H1 (cell line): ENCODE data around the gene FSTL4. TPM values are rescaled to one million over a fixed set of nuclear protein-coding genes. Genes with fewer than 3 reads are reported as not detected.

Experiments
- CTCF ChIA-PET: fragments of 300-600 bp; sonication (Branson Sonifier 250); formaldehyde crosslinking; loops from one replicate; lab custom pipeline; 2021; ENCODE audit not compliant: partially characterized antibody; lab: Charles Lee
- POLR2A ChIA-PET: fragments of 300-600 bp; sonication (Branson Sonifier 250); formaldehyde crosslinking; loops from one replicate; lab custom pipeline; 2021; ENCODE audit warnings: inconsistent platforms; ENCODE audit not compliant: partially characterized antibody; lab: Charles Lee
- DNase-seq, 2 experiments: peaks; one replicate each; pipeline versions ENCODE4 v3.0.0 to v3.0.0-alpha.2; 2010 to 2022; ENCODE audit warnings: low spot score in 2 of 2, low read depth in 1 of 2, mixed read lengths in 1 of 2
- FAIRE-seq: peaks from 2 replicates; lab custom pipeline; 2011; peaks lifted over from hg19 to GRCh38; lab: Jason Lieb, UNC
- H2AFZ ChIP-seq: 2 replicates; pipeline ENCODE4 v1.8.1; 2012; ENCODE audit warnings: low read length, inconsistent platforms
- H2AK5ac ChIP-seq: 2 replicates; pipeline ENCODE4 v1.6.1; 2013; ENCODE audit warnings: low read depth, low read length
- H2BK120ac ChIP-seq: replicated peaks from 2 replicates; pipeline ENCODE3; 2013; ENCODE audit warnings: low read depth, low read length, inconsistent platforms
- H2BK12ac ChIP-seq: 2 replicates; pipeline ENCODE4 v1.6.1; 2013; ENCODE audit warnings: low read depth, low read length
- H2BK15ac ChIP-seq: 2 replicates; pipeline ENCODE4 v1.6.1; 2013; ENCODE audit warnings: low read length
- H2BK20ac ChIP-seq: 2 replicates; pipeline ENCODE4 v1.6.1; 2013; ENCODE audit warnings: low read length
- H2BK5ac ChIP-seq: 2 replicates; pipeline ENCODE4 v1.6.1; 2013; ENCODE audit warnings: low read depth, low read length
- H3K14ac ChIP-seq: 2 replicates; pipeline ENCODE4 v1.6.1; 2013; ENCODE audit warnings: inconsistent platforms; ENCODE audit not compliant: insufficient read length
- H3K18ac ChIP-seq: 2 replicates; pipeline ENCODE4 v1.6.1; 2013; ENCODE audit warnings: low read length; ENCODE audit errors: extremely low read depth
- H3K23ac ChIP-seq: 2 replicates; pipeline ENCODE4 v1.6.1; 2013; ENCODE audit warnings: inconsistent platforms; ENCODE audit not compliant: insufficient read length
- H3K23me2 ChIP-seq: 2 replicates; pipeline ENCODE4 v1.6.1; 2013; ENCODE audit warnings: low read depth, low read length
- H3K27ac ChIP-seq: 2 replicates; pipeline ENCODE4 v1.6.1; 2011; ENCODE audit warnings: low read depth, low read length, inconsistent platforms
- H3K27me3 ChIP-seq, 4 experiments: replicated peaks in 1 of 4; 1 replicate in 1 of 4; 2 replicates in 3 of 4; pipeline versions ENCODE4 v1.6.1 to v1.8.1; 2011 to 2013; ENCODE audit warnings: low read length in 3 of 4, mild to moderate bottlenecking in 3 of 4, inconsistent platforms in 2 of 4, mixed read lengths in 2 of 4, moderate library complexity in 1 of 4; ENCODE audit not compliant: control insufficient read depth in 3 of 4, insufficient read depth in 3 of 4; ENCODE audit errors: extremely low read depth in 1 of 4
- H3K36me3 ChIP-seq, 4 experiments: 2 replicates each; pipeline versions ENCODE4 v1.6.1 to v1.8.1; 2011 to 2013; ENCODE audit warnings: mild to moderate bottlenecking in 4 of 4, low read length in 3 of 4, moderate library complexity in 2 of 4, control low read depth in 1 of 4, inconsistent platforms in 1 of 4; ENCODE audit not compliant: insufficient read depth in 4 of 4, control insufficient read depth in 2 of 4
- H3K4ac ChIP-seq: replicated peaks from 2 replicates; pipeline ENCODE3; 2013; ENCODE audit warnings: low read length, low read depth, mixed read lengths, inconsistent platforms; ENCODE audit not compliant: insufficient read length
- H3K4me1 ChIP-seq, 4 experiments: replicated peaks in 1 of 4; 1 replicate in 1 of 4; 2 replicates in 3 of 4; pipeline versions ENCODE4 v1.6.1 to v1.8.1; 2011 to 2013; ENCODE audit warnings: low read length in 3 of 4, inconsistent platforms in 2 of 4, mixed read lengths in 1 of 4; ENCODE audit not compliant: insufficient read depth in 4 of 4, control insufficient read depth in 3 of 4
- H3K4me2 ChIP-seq, 2 experiments: 2 replicates each; pipeline versions ENCODE4 v1.6.1 to v1.8.1; 2011 to 2013; ENCODE audit warnings: low read depth in 2 of 2, low read length in 2 of 2, control low read depth in 1 of 2, inconsistent platforms in 1 of 2, mild to moderate bottlenecking in 1 of 2; ENCODE audit not compliant: insufficient read depth in 1 of 2
- H3K4me3 ChIP-seq, 4 experiments: fragments of 200-600, 300-600 bp in 1 of 4; sonication (generic), shearing (Covaris generic), sonication (Bioruptor Twin) in 1 of 4; 2 replicates each; pipeline versions ENCODE4 v1.5.1 to v1.8.1; 2011 to 2016; ENCODE audit warnings: low read length in 4 of 4, low read depth in 3 of 4, control low read depth in 2 of 4, inconsistent platforms in 2 of 4, mild to moderate bottlenecking in 2 of 4, mixed read lengths in 1 of 4, moderate library complexity in 1 of 4; ENCODE audit not compliant: insufficient read depth in 2 of 4; ENCODE audit errors: extremely low read depth in 1 of 4
- H3K56ac ChIP-seq: replicated peaks from 2 replicates; pipeline ENCODE3; 2013; ENCODE audit warnings: low read depth, mild to moderate bottlenecking, mixed read lengths, low read length, inconsistent platforms; ENCODE audit not compliant: insufficient read length
- H3K79me1 ChIP-seq: 2 replicates; pipeline ENCODE4 v1.6.1; 2013; ENCODE audit warnings: low read depth, low read length, control low read depth
- H3K79me2 ChIP-seq, 2 experiments: 2 replicates each; pipeline versions ENCODE4 v1.6.1 to v1.8.1; 2012 to 2013; ENCODE audit warnings: low read length in 2 of 2, mild to moderate bottlenecking in 2 of 2, inconsistent platforms in 1 of 2; ENCODE audit not compliant: insufficient read depth in 2 of 2, control insufficient read depth in 1 of 2
- H3K9ac ChIP-seq, 4 experiments: replicated peaks in 1 of 4; 1 replicate in 1 of 4; 2 replicates in 3 of 4; pipeline versions ENCODE4 v1.6.1 to v1.8.1; 2011 to 2013; ENCODE audit warnings: low read depth in 3 of 4, low read length in 3 of 4, control low read depth in 2 of 4, mild to moderate bottlenecking in 2 of 4, moderate library complexity in 2 of 4, inconsistent platforms in 1 of 4; ENCODE audit errors: extremely low read depth in 1 of 4
- H3K9me3 ChIP-seq, 2 experiments: 2 replicates each; pipeline versions ENCODE4 v1.6.1 to v1.8.1; 2012 to 2013; ENCODE audit warnings: mild to moderate bottlenecking in 2 of 2, moderate library complexity in 2 of 2, control low read depth in 1 of 2, inconsistent platforms in 1 of 2, low read depth in 1 of 2, low read length in 1 of 2, mixed read lengths in 1 of 2; ENCODE audit not compliant: insufficient read depth in 2 of 2
- H4K20me1 ChIP-seq, 2 experiments: replicated peaks in 1 of 2; 2 replicates each; pipeline versions ENCODE3 to v1.8.1; 2011 to 2013; ENCODE audit warnings: inconsistent platforms in 2 of 2, low read length in 2 of 2, mild to moderate bottlenecking in 1 of 2; ENCODE audit not compliant: insufficient read depth in 2 of 2, control insufficient read depth in 1 of 2
- H4K5ac ChIP-seq: 2 replicates; pipeline ENCODE4 v1.6.1; 2013; ENCODE audit warnings: low read length, low read depth, mixed read lengths, inconsistent platforms; ENCODE audit not compliant: insufficient read length
- H4K8ac ChIP-seq: 2 replicates; pipeline ENCODE4 v1.8.0; 2013; ENCODE audit warnings: mild to moderate bottlenecking, moderate library complexity, low read length, inconsistent platforms; ENCODE audit not compliant: insufficient read depth; ENCODE audit errors: extremely low read depth
- H4K91ac ChIP-seq: replicated peaks from 2 replicates; pipeline ENCODE3; 2013; ENCODE audit warnings: low read length, mixed read lengths, inconsistent platforms; ENCODE audit not compliant: insufficient read length
- ATF3 ChIP-seq: IDR thresholded peaks from 2 replicates; pipeline ENCODE4 v1.6.1; 2011; ENCODE audit warnings: low read depth, mild to moderate bottlenecking, low read length; ENCODE audit not compliant: insufficient read depth
- CREB1 ChIP-seq: IDR thresholded peaks from 2 replicates; pipeline ENCODE4 v1.6.1; 2012; ENCODE audit warnings: inconsistent platforms
- GTF2F1 ChIP-seq: IDR thresholded peaks from 2 replicates; pipeline ENCODE4 v1.6.1; 2012; ENCODE audit warnings: low read depth, low read length, improper control_type of control experiment, borderline replicate concordance
- HDAC2 ChIP-seq, 2 experiments: fragments of 300-600 bp in 1 of 2; sonication (generic) in 1 of 2; IDR thresholded peaks; 2 replicates each; pipeline ENCODE4 v1.6.1; 2011 to 2012; ENCODE audit warnings: low read depth in 2 of 2, low read length in 2 of 2, mild to moderate bottlenecking in 2 of 2, moderate library complexity in 2 of 2, borderline replicate concordance in 1 of 2, inconsistent platforms in 1 of 2
- MAFK ChIP-seq: IDR thresholded peaks from 2 replicates; pipeline ENCODE4 v1.6.1; 2012; ENCODE audit warnings: low read depth, mild to moderate bottlenecking, improper control_type of control experiment, low read length
- NRF1 ChIP-seq: IDR thresholded peaks from 2 replicates; pipeline ENCODE4 v1.6.1; 2011; ENCODE audit warnings: mild to moderate bottlenecking, low read depth, low read length, improper control_type of control experiment
- POLR2A ChIP-seq, 2 experiments: IDR thresholded peaks; 1 replicate in 1 of 2; 2 replicates in 1 of 2; pipeline ENCODE4 v1.6.1; 2011; ENCODE audit warnings: low read depth in 2 of 2, low read length in 2 of 2, mild to moderate bottlenecking in 2 of 2; ENCODE audit errors: control extremely low read depth in 1 of 2
- POU5F1 ChIP-seq: IDR thresholded peaks from 2 replicates; pipeline ENCODE4 v1.6.1; 2011; ENCODE audit warnings: low read depth, mild to moderate bottlenecking, low read length, moderate library complexity
- RNF2 ChIP-seq: fragments of 200-900, 300-1000 bp; sonication (generic); IDR thresholded peaks from 2 replicates; pipeline ENCODE4 v1.7.1; 2016; ENCODE audit warnings: borderline replicate concordance, low read depth, mild to moderate bottlenecking, antibody characterized with exemption, low read length; ENCODE audit not compliant: poor library complexity, severe bottlenecking; ENCODE audit errors: missing control alignments
- RXRA ChIP-seq: IDR thresholded peaks from 2 replicates; pipeline ENCODE4 v1.6.1; 2011; ENCODE audit warnings: low read depth, mild to moderate bottlenecking, low read length, moderate library complexity; ENCODE audit not compliant: insufficient read depth
- SAP30 ChIP-seq: fragments of 300-600 bp; sonication (generic); IDR thresholded peaks from 2 replicates; pipeline ENCODE4 v1.7.1; 2012; ENCODE audit warnings: low read length, moderate library complexity, mild to moderate bottlenecking, inconsistent platforms; ENCODE audit not compliant: insufficient read depth, insufficient replicate concordance
- TCF12 ChIP-seq: IDR thresholded peaks from 2 replicates; pipeline ENCODE4 v1.6.1; 2011; ENCODE audit warnings: low read depth, mild to moderate bottlenecking, low read length
- WGBS, 2 experiments: shearing (Covaris generic) in 1 of 2; methylation state at CpG; one replicate each; pipeline versions ENCODE4 v1.1.6 to v1.1.7; 2013 to 2015; ENCODE audit warnings: low lambda C conversion rate in 2 of 2, mixed read lengths in 2 of 2, inconsistent platforms in 1 of 2, low coverage in 1 of 2, missing lambda C conversion rate in 1 of 2; ENCODE audit not compliant: insufficient replicate concordance in 2 of 2, insufficient coverage in 1 of 2, insufficient read length in 1 of 2; ENCODE audit errors: extremely low coverage in 1 of 2, missing lambda C conversion rate in 1 of 2; 5-methylcytosine and 5-hydroxymethylcytosine counted together
- polyA plus RNA-seq, 7 experiments: library from polyadenylated mRNA; depleted of rRNA in 3 of 7; stranded (reverse) in 5 of 7; unstranded in 2 of 7; fragments of >200 nt in 5 of 7; fragments of 200-250 nt in 2 of 7; gene quantifications; 1 replicate in 5 of 7; 2 replicates in 1 of 7; 4 replicates in 1 of 7; pipeline versions ENCODE4 v1.2.1 to v1.2.3, GENCODE V29; 2011 to 2013; ENCODE audit warnings: missing spikeins in 2 of 7, mixed read lengths in 2 of 7
- total RNA-seq: library from RNA; stranded (reverse); fragmentation: NEBNext Ultra II Directional; extraction: Animal tissue kit (Norgen Biotek cat#: 25700); gene quantifications from 2 replicates; pipeline ENCODE4 v1.2.1, GENCODE V29; 2021

The FSTL4 gene
- total and polyA plus RNA-seq, 2 of the 8 experiments (the other 6 are each of a cell fraction or from before 2014, with no cell fraction given) = 3.1 to 4.1 TPM

GRCh38 chr5:133356396-133356983 is 255.9 kb downstream of the FSTL4 start:
- Histone ChIP-seq H3K36me3 (no peaks in the 10 kb centered on the region), H2BK120ac (no peak overlapping the region), H4K8ac (0 out of 2 replicates have a peak overlapping the region, but pooled peaks have one; percentile 21), H3K4me2 (no peak overlapping the region), H4K20me1 (no peaks in the 10 kb centered on the region), H3K9ac (no peak overlapping the region), H3K23ac (no peak overlapping the region), H2BK20ac (no peak overlapping the region), H2BK12ac (no peak overlapping the region), H2BK5ac (0 out of 2 replicates have a peak overlapping the region, but pooled peaks have one; percentile 28), H3K4me3 (no peak overlapping the region), H3K9me3 (no peaks in the 10 kb centered on the region), H3K79me1 (no peaks in the 10 kb centered on the region), H2AFZ (no peak overlapping the region), H3K14ac (no peak overlapping the region), H3K27me3 (no peaks in the 10 kb centered on the region), H3K23me2 (no peaks in the 10 kb centered on the region), H2AK5ac (0 out of 2 replicates have a peak overlapping the region, but pooled peaks have one; percentile 34), H4K5ac (no peak overlapping the region), H3K79me2 (no peaks in the 10 kb centered on the region), H3K56ac (no peak overlapping the region), H3K4me1 (peaks cover 0 to 6% (median 3%) of the 10 kb centered on the region in 4 experiments; a peak in 5 of 7 replicates), H3K18ac (no peak overlapping the region), H2BK15ac (no peak overlapping the region), H4K91ac (no peak overlapping the region), H3K27ac (no peak overlapping the region), H3K4ac (no peak overlapping the region)
- POLR2A ChIA-PET = no interaction called here
- FAIRE-seq = no peak
- CTCF ChIA-PET = interaction anchor here (0.8 to 2.0 kb wide), 7 partner anchors 9 to 104 kb away, joined by 3 to 13 read pairs (median 3); no protein-coding TSS in a partner anchor
- WGBS, 2 experiments = 88% methylated on average over 4 of the region's 5 CpGs; no CpG with 5 or more reads in 1 of the 2 experiments
- DNase-seq = no peak
- TF ChIP-seq RNF2 = no peak
- TF ChIP-seq RXRA = no peak
- TF ChIP-seq HDAC2 (IDR thresholded peaks at IDR 0.05; ENCODE audit: borderline replicate concordance in 1 of 2, low read depth in 2 of 2, low read length in 2 of 2) = no peak
- no peak for TF ChIP-seq ATF3
- TF ChIP-seq GTF2F1 = no peak
- TF ChIP-seq TCF12 = no peak
- TF ChIP-seq POLR2A (IDR thresholded peaks at IDR 0.05; ENCODE audit: control extremely low read depth in 1 of 2, low read depth in 2 of 2, low read length in 2 of 2) = no peak
- TF ChIP-seq NRF1 = no peak
- no peak for TF ChIP-seq POU5F1
- TF ChIP-seq MAFK = no peak
- TF ChIP-seq SAP30 = no peak
- TF ChIP-seq CREB1 = no peak
